ENCODE data around the gene ERCC6L.

DNA sequence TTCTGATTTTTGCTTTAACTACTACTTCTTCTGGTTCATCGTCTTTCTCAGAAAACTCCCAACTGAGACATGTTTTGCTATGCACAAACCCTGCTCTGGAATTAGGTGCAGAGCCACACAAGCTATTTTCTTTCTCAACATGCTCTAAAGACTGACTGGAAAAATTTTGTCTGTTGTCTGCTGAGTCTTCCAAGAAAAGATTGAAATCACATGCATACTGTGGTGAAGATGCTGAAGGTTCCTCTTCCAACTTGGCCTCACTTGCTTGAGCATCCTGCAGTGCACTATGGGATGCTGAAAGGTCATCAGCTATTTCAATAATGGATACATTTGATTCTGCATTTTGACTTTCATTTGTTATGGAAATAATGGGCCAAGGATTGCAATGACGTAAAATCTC lies 33.1 kb downstream of the ERCC6L start:
- TF ChIP-seq POLR2AphosphoS5 (IDR thresholded peaks at IDR 0.05; ENCODE audit: low read depth, low read length) (no peak), POLR2A (IDR thresholded peaks at IDR 0.05; ENCODE audit: low read depth, low read length) (no peak), TAF1 (IDR thresholded peaks at IDR 0.05; ENCODE audit: borderline replicate concordance, low read depth, low read length) (no peak)

Measured in GM12892 (cell line).